ENCODE measurements around the gene GTPBP1. TPM values are rescaled to one million over a fixed set of nuclear protein-coding genes. Genes with fewer than 3 reads are reported as not detected.

GTPBP1 gene
- total RNA-seq, 4 donors from 2014 or later: 35.7 to 62.5 (median 50.6) TPM

GRCh38 chr22:38707984-38708383 is 2.2 kb downstream of the GTPBP1 start:
- peak overlapping the region in 1 of 4 donors; percentile 100 for H3K27ac ChIP-seq (replicated peaks in 1 of 4)
- WGBS: 86% methylated on average over 3 of the region's 3 CpGs
- TF ChIP-seq EP300 (IDR thresholded peaks at IDR 0.05): no peak
- no peak for TF ChIP-seq POLR2A (IDR thresholded peaks at IDR 0.05; ENCODE audit: low read depth)
- no peak for TF ChIP-seq POLR2AphosphoS5 (IDR thresholded peaks at IDR 0.05)
- TF ChIP-seq CTCF (IDR thresholded peaks at IDR 0.05): no peak
- intact Hi-C loops (cut with DNase I): loop anchor here (2.0 kb wide), 1 partner anchor 47 kb away; the partner anchor contains the start of gene SUN2
- peaks cover 32 to 60% (median 44%) of the 10 kb centered on the region in 4 donors for H3K4me1 ChIP-seq
- no peaks in the 10 kb centered on the region for H3K27me3 ChIP-seq
- H3K4me3 ChIP-seq: peak overlapping the region in 1 of 4 donors; percentile 6
- no peaks in the 10 kb centered on the region for H3K9me3 ChIP-seq
- H3K36me3 ChIP-seq: peaks cover 0 to 28% (median 14%) of the 10 kb centered on the region in 4 donors
- DNase-seq (ENCODE audit: extremely low spot score): no peak

- intact Hi-C loops (cut with DNase I): no loop called here
- no peak overlapping the region for H3K27ac ChIP-seq (replicated peaks in 1 of 4)
- H3K4me1 ChIP-seq: peaks cover 44 to 73% (median 57%) of the 10 kb centered on the region in 4 donors
- no peak overlapping the region for H3K4me3 ChIP-seq
- TF ChIP-seq POLR2A (IDR thresholded peaks at IDR 0.05; ENCODE audit: low read depth): no peak
- TF ChIP-seq CTCF (IDR thresholded peaks at IDR 0.05): no peak
- no peak for TF ChIP-seq EP300 (IDR thresholded peaks at IDR 0.05)
- no peak for TF ChIP-seq POLR2AphosphoS5 (IDR thresholded peaks at IDR 0.05)
- peaks cover 0 to 28% (median 14%) of the 10 kb centered on the region in 4 donors for H3K36me3 ChIP-seq
- 75% methylated on average over 3 of the region's 3 CpGs for WGBS
- DNase-seq (ENCODE audit: extremely low spot score): no peak
- H3K27me3 ChIP-seq: no peaks in the 10 kb centered on the region
- H3K9me3 ChIP-seq: no peaks in the 10 kb centered on the region
Observed at GRCh38 chr22:38709306-38709705, 3.6 kb downstream of the GTPBP1 start.

GRCh38 chr22:38710351-38710750 is 4.6 kb downstream of the GTPBP1 start:
- Histone ChIP-seq H3K27ac (replicated peaks in 1 of 4) (no peak overlapping the region), H3K36me3 (peaks cover 0 to 34% (median 18%) of the 10 kb centered on the region in 4 donors), H3K9me3 (no peaks in the 10 kb centered on the region), H3K4me1 (peaks cover 46 to 74% (median 56%) of the 10 kb centered on the region in 4 donors), H3K27me3 (no peaks in the 10 kb centered on the region), H3K4me3 (no peak overlapping the region)
- TF ChIP-seq CTCF (IDR thresholded peaks at IDR 0.05) (no peak), POLR2AphosphoS5 (IDR thresholded peaks at IDR 0.05) (no peak), EP300 (IDR thresholded peaks at IDR 0.05) (no peak), POLR2A (IDR thresholded peaks at IDR 0.05; ENCODE audit: low read depth) (no peak)
- DNase-seq (ENCODE audit: extremely low spot score): no peak
- intact Hi-C loops (cut with DNase I): no loop called here
- WGBS: 93% methylated on average over 3 of the region's 3 CpGs

- no peak overlapping the region for H3K4me3 ChIP-seq
Observed at GRCh38 chr22:38710866-38711265, 5.1 kb downstream of the GTPBP1 start.

GRCh38 chr22:38712486-38713207 is 6.9 kb downstream of the GTPBP1 start:
- H3K36me3 ChIP-seq: peaks cover 15 to 57% (median 41%) of the 10 kb centered on the region in 4 donors
- no peak for DNase-seq (ENCODE audit: extremely low spot score)
- 81% methylated on average over 11 of the region's 11 CpGs for WGBS
- H3K4me1 ChIP-seq: peaks cover 37 to 72% (median 49%) of the 10 kb centered on the region in 4 donors
- TF ChIP-seq EP300 (IDR thresholded peaks at IDR 0.05): no peak
- no peak for TF ChIP-seq POLR2AphosphoS5 (IDR thresholded peaks at IDR 0.05)
- no peak for TF ChIP-seq CTCF (IDR thresholded peaks at IDR 0.05)
- no peak for TF ChIP-seq POLR2A (IDR thresholded peaks at IDR 0.05; ENCODE audit: low read depth)
- intact Hi-C loops (cut with DNase I): no loop called here
- no peak overlapping the region for H3K4me3 ChIP-seq
- H3K27ac ChIP-seq (replicated peaks in 1 of 4): no peak overlapping the region
- H3K9me3 ChIP-seq: no peaks in the 10 kb centered on the region
- H3K27me3 ChIP-seq: no peaks in the 10 kb centered on the region

More at GRCh38 chr22:38710866-38711265, 5.1 kb downstream of the GTPBP1 start:
- no peak for TF ChIP-seq POLR2AphosphoS5 (IDR thresholded peaks at IDR 0.05)
- Histone ChIP-seq H3K4me1 (peaks cover 46 to 77% (median 58%) of the 10 kb centered on the region in 4 donors), H3K9me3 (no peaks in the 10 kb centered on the region), H3K36me3 (peaks cover 0 to 39% (median 23%) of the 10 kb centered on the region in 4 donors), H3K27ac (replicated peaks in 1 of 4) (no peak overlapping the region), H3K27me3 (no peaks in the 10 kb centered on the region)
- intact Hi-C loops (cut with DNase I): no loop called here
- no peak for DNase-seq (ENCODE audit: extremely low spot score)
- WGBS: 82% methylated on average over 3 of the region's 3 CpGs

All from esophagus muscularis mucosa (tissue), 4 donors.